Gastrocnemius medialis (tissue), 4 donors: Measurements from ENCODE around the gene CDK14. TPM values are rescaled to one million over a fixed set of nuclear protein-coding genes. Genes with fewer than 3 reads are reported as not detected.

Experiments
- ATAC-seq, 2 donors: fragments of 150-250 bp; one replicate each; pipeline ENCODE4 v1.9.1; 2016
- DNase-seq, 2 donors: peaks; one replicate each; pipeline ENCODE4 v3.0.0-alpha.2; 2019
- H3K27ac ChIP-seq, 4 donors: fragments of 200-600 bp; sonication (generic); 1 replicate in 1 of 4; 2 replicates in 3 of 4; pipeline ENCODE4 v1.5.1; 2016 to 2018; ENCODE audit warnings: mild to moderate bottlenecking in 2 of 4, moderate library complexity in 1 of 4
- H3K27me3 ChIP-seq, 3 donors: fragments of 200-600 bp; sonication (generic) in 2 of 3; 1 replicate in 1 of 3; 2 replicates in 2 of 3; pipeline versions ENCODE4 v1.5.1 to v1.6.0; 2016 to 2019; ENCODE audit warnings: mild to moderate bottlenecking in 1 of 3, moderate library complexity in 1 of 3
- H3K36me3 ChIP-seq, 2 donors: fragments of 200-600 bp; sonication (generic) in 1 of 2; one replicate each; pipeline ENCODE4 v1.5.1; 2017 to 2018
- H3K4me1 ChIP-seq, 2 donors: fragments of 200-600 bp; sonication (generic) in 1 of 2; one replicate each; pipeline ENCODE4 v1.5.1; 2016 to 2017; ENCODE audit warnings: mild to moderate bottlenecking in 2 of 2
- H3K4me3 ChIP-seq, 4 donors: fragments of 200-600 bp; sonication (generic) in 3 of 4; 1 replicate in 1 of 4; 2 replicates in 3 of 4; pipeline ENCODE4 v1.5.1; 2016 to 2019; ENCODE audit warnings: mild to moderate bottlenecking in 2 of 4
- H3K9me3 ChIP-seq, 3 donors: fragments of 200-600 bp; sonication (generic) in 2 of 3; 1 replicate in 1 of 3; 2 replicates in 2 of 3; pipeline ENCODE4 v1.5.1; 2016 to 2019
- CTCF ChIP-seq, 5 experiments: fragments of 450-650 bp in 3 of 5; fragments of 200-600 bp in 2 of 5; sonication (generic) in 2 of 5; IDR thresholded peaks in 4 of 5; conservative IDR thresholded peaks in 1 of 5; 1 replicate in 4 of 5; 2 replicates in 1 of 5; pipeline ENCODE4 v1.5.1; 2016 to 2019; ENCODE audit warnings: antibody characterized with exemption in 5 of 5, mild to moderate bottlenecking in 3 of 5, moderate library complexity in 3 of 5
- POLR2A ChIP-seq, 2 donors: fragments of 450-650 bp; IDR thresholded peaks; one replicate each; pipeline ENCODE4 v1.6.1; 2017; ENCODE audit warnings: antibody characterized with exemption in 2 of 2, mild to moderate bottlenecking in 2 of 2, moderate library complexity in 2 of 2
- in situ Hi-C, 4 donors: fragments of 200-750 bp; cut with MboI; loops; one replicate each; pipeline versions ENCODE4 v1.15.0 to v1.8.0; 2017; ENCODE audit warnings: low sequenced_read_pairs in 4 of 4
- intact Hi-C: fragments of 100-400 bp; cut with DNase I; formaldehyde crosslinking; loops from one replicate; pipeline ENCODE4 v1.15.1; 2023; ENCODE audit warnings: low total_unique reads
- total RNA-seq, 4 donors: library from RNA; depleted of rRNA; stranded (reverse); fragments of >200 nt; gene quantifications; one replicate each; pipeline versions ENCODE4 v1.1.0 to v1.2.3, GENCODE V29; 2016

CDK14 gene
- total RNA-seq, 4 donors from 2014 or later: 3.9 to 8.6 (median 7.3) TPM

DNA sequence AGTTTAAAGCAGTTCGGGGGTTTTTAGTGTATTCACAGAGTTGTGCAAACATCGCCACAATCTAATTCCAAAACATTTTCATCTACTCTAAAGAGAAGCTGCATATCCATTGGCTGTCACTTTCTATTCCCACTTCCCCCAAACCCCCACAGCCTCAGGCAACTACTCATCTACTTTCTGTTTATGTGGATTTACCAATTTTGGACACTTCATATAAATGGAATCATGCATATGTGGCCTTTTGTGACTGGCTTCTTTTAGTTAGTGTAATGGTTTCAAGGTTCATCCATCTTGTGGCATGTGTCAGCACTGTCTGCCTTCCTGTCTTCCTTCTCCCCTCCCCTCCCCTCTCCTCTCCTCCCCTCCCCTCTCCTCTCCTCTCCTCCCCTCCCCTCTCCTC lies 589.6 kb downstream of the CDK14 start:
- DNase-seq (no peak), ATAC-seq (no peak)
- no peaks in the 10 kb centered on the region for H3K27me3 ChIP-seq
- TF ChIP-seq POLR2A (IDR thresholded peaks at IDR 0.05): no peak
- H3K4me3 ChIP-seq: no peak overlapping the region
- no peaks in the 10 kb centered on the region for H3K9me3 ChIP-seq
- H3K4me1 ChIP-seq: no peaks in the 10 kb centered on the region
- intact Hi-C loops: no loop called here
- H3K27ac ChIP-seq: no peak overlapping the region
- no peaks in the 10 kb centered on the region for H3K36me3 ChIP-seq
- in situ Hi-C loops: no loop called here

- TF ChIP-seq POLR2A (IDR thresholded peaks at IDR 0.05): no peak
- no peak for TF ChIP-seq CTCF (IDR thresholded peaks at IDR 0.05 in 4 of 5, conservative IDR thresholded peaks at IDR 0.05 in 1 of 5)
- intact Hi-C loops: no loop called here
- in situ Hi-C loops: no loop called here
- H3K4me3 ChIP-seq: no peak overlapping the region
- no peaks in the 10 kb centered on the region for H3K36me3 ChIP-seq
- H3K27me3 ChIP-seq: no peaks in the 10 kb centered on the region
- H3K9me3 ChIP-seq: no peaks in the 10 kb centered on the region
- no peaks in the 10 kb centered on the region for H3K4me1 ChIP-seq
- no peak for ATAC-seq
- DNase-seq: no peak
- H3K27ac ChIP-seq: no peak overlapping the region
Observed at GRCh38 chr7:91187061-91187460, 590.9 kb downstream of the CDK14 start.

- intact Hi-C loops: no loop called here
Observed at GRCh38 chr7:91191771-91192170, 595.6 kb downstream of the CDK14 start.

GRCh38 chr7:91193141-91193540 lies 597.0 kb downstream of the CDK14 start:
- ATAC-seq: no peak
- intact Hi-C loops: no loop called here
- in situ Hi-C loops: no loop called here

More at GRCh38 chr7:91191771-91192170, 595.6 kb downstream of the CDK14 start:
- Histone ChIP-seq H3K27me3 (no peaks in the 10 kb centered on the region), H3K36me3 (no peaks in the 10 kb centered on the region), H3K4me1 (no peaks in the 10 kb centered on the region), H3K9me3 (no peaks in the 10 kb centered on the region), H3K4me3 (no peak overlapping the region), H3K27ac (no peak overlapping the region)
- TF ChIP-seq POLR2A (IDR thresholded peaks at IDR 0.05): no peak
- no peak for TF ChIP-seq CTCF (IDR thresholded peaks at IDR 0.05 in 4 of 5, conservative IDR thresholded peaks at IDR 0.05 in 1 of 5)
- DNase-seq (no peak), ATAC-seq (no peak)
- in situ Hi-C loops: no loop called here

DNA sequence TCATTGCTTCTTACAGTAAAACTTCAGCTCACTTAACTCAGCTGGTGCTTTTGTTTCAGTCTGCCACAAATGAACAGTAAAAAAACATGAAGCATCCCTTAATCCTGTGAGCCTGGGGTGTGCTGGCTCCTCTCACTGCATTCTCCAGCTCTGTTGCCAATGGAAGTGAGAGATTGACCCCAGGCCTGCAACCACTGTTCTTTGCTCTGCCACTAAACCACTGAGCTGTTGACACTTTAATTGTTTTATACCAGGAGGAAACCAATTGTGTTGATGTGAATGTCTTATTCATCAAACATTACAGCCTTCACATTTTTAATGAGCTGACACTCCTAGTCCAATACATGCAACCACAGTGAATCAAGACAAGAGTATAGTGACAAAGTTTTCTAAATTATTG lies 598.7 kb downstream of the CDK14 start:
- Histone ChIP-seq H3K27ac (no peak overlapping the region), H3K36me3 (no peaks in the 10 kb centered on the region), H3K9me3 (no peaks in the 10 kb centered on the region), H3K4me3 (no peak overlapping the region), H3K27me3 (no peaks in the 10 kb centered on the region), H3K4me1 (no peaks in the 10 kb centered on the region)
- TF ChIP-seq CTCF (IDR thresholded peaks at IDR 0.05 in 4 of 5, conservative IDR thresholded peaks at IDR 0.05 in 1 of 5) (no peak), POLR2A (IDR thresholded peaks at IDR 0.05) (no peak)
- in situ Hi-C loops: no loop called here
- intact Hi-C loops: no loop called here
- no peak for DNase-seq
- no peak for ATAC-seq

More at GRCh38 chr7:91193141-91193540, 597.0 kb downstream of the CDK14 start:
- H3K27me3 ChIP-seq: no peaks in the 10 kb centered on the region
- no peak overlapping the region for H3K27ac ChIP-seq
- H3K4me1 ChIP-seq: no peaks in the 10 kb centered on the region
- no peak overlapping the region for H3K4me3 ChIP-seq
- H3K9me3 ChIP-seq: no peaks in the 10 kb centered on the region
- TF ChIP-seq POLR2A (IDR thresholded peaks at IDR 0.05): no peak
- TF ChIP-seq CTCF (IDR thresholded peaks at IDR 0.05 in 4 of 5, conservative IDR thresholded peaks at IDR 0.05 in 1 of 5): no peak
- DNase-seq: no peak
- H3K36me3 ChIP-seq: no peaks in the 10 kb centered on the region
